CD14-positive monocyte (primary cell): Measurements from ENCODE around the gene CMTM4. TPM values are rescaled to one million over a fixed set of nuclear protein-coding genes. Genes with fewer than 3 reads are reported as not detected.

ENCODE experiments used
- DNase-seq, 3 donors: peaks; one replicate each; pipeline ENCODE4 v3.0.0-alpha.2; 2011 to 2022
- H2AFZ ChIP-seq: 2 replicates; pipeline ENCODE4 v1.6.0; 2012; ENCODE audit warnings: mild to moderate bottlenecking, low read depth, low read length, inconsistent platforms; ENCODE audit not compliant: insufficient read depth, poor library complexity, severe bottlenecking
- H3K27ac ChIP-seq, 2 donors: 1 replicate in 1 of 2; 2 replicates in 1 of 2; pipeline ENCODE4 v1.5.1; 2012 to 2013; ENCODE audit warnings: low read length in 2 of 2, control low read depth in 1 of 2, inconsistent platforms in 1 of 2, low read depth in 1 of 2, mild to moderate bottlenecking in 1 of 2
- H3K27me3 ChIP-seq, 2 donors: one replicate each; pipeline versions ENCODE4 v1.6.0 to v1.6.1; 2011 to 2013; ENCODE audit warnings: low read length in 2 of 2; ENCODE audit not compliant: control insufficient read depth in 2 of 2, insufficient read depth in 2 of 2
- H3K36me3 ChIP-seq, 2 donors: replicated peaks in 1 of 2; 1 replicate in 1 of 2; 2 replicates in 1 of 2; pipeline versions ENCODE4 v1.5.1 to v1.6.1; 2012 to 2013; ENCODE audit warnings: low read length in 2 of 2, control low read depth in 1 of 2, inconsistent platforms in 1 of 2, mild to moderate bottlenecking in 1 of 2; ENCODE audit not compliant: insufficient read depth in 2 of 2, control insufficient read depth in 1 of 2
- H3K4me1 ChIP-seq, 2 donors: 1 replicate in 1 of 2; 2 replicates in 1 of 2; pipeline versions ENCODE4 v1.5.1 to v1.6.1; 2012 to 2013; ENCODE audit warnings: low read length in 2 of 2, control low read depth in 1 of 2, inconsistent platforms in 1 of 2, mild to moderate bottlenecking in 1 of 2, moderate library complexity in 1 of 2; ENCODE audit not compliant: insufficient read depth in 2 of 2, control insufficient read depth in 1 of 2
- H3K4me2 ChIP-seq: replicated peaks from 2 replicates; pipeline ENCODE3; 2012; ENCODE audit warnings: low read length, moderate library complexity, mild to moderate bottlenecking; ENCODE audit not compliant: poor library complexity, severe bottlenecking; ENCODE audit errors: extremely low read depth
- H3K4me3 ChIP-seq, 3 experiments: fragments of 200-600 bp in 1 of 3; sonication (generic) in 1 of 3; replicated peaks in 1 of 3; 1 replicate in 2 of 3; 2 replicates in 1 of 3; pipeline ENCODE4 v1.5.1; 2011 to 2013; ENCODE audit warnings: low read length in 3 of 3, mild to moderate bottlenecking in 3 of 3, control low read depth in 2 of 3, low read depth in 2 of 3, inconsistent platforms in 1 of 3, moderate library complexity in 1 of 3
- H3K79me2 ChIP-seq: 2 replicates; pipeline ENCODE4 v1.6.0; 2012; ENCODE audit warnings: mild to moderate bottlenecking, control low read depth, inconsistent platforms, low read length, moderate library complexity; ENCODE audit not compliant: insufficient read depth
- H3K9ac ChIP-seq: 2 replicates; pipeline ENCODE4 v1.6.0; 2017; ENCODE audit warnings: low read length, mild to moderate bottlenecking; ENCODE audit not compliant: insufficient read depth, poor library complexity, severe bottlenecking
- H3K9me3 ChIP-seq, 2 donors: replicated peaks in 1 of 2; 1 replicate in 1 of 2; 2 replicates in 1 of 2; pipeline versions ENCODE4 v1.5.1 to v1.6.1; 2012 to 2013; ENCODE audit warnings: low read length in 2 of 2, control low read depth in 1 of 2; ENCODE audit not compliant: control insufficient read depth in 1 of 2, insufficient read depth in 1 of 2
- H4K20me1 ChIP-seq: 2 replicates; pipeline ENCODE4 v1.6.0; 2012; ENCODE audit warnings: mild to moderate bottlenecking, low read length, control low read depth, moderate library complexity; ENCODE audit not compliant: insufficient read depth
- H3K27ac Mint-ChIP-seq, 7 donors: one replicate each; pipeline ENCODE4 v1.8.0; 2020; ENCODE audit warnings: mild to moderate bottlenecking in 7 of 7, mixed read lengths in 7 of 7, moderate library complexity in 6 of 7, inconsistent platforms in 2 of 7
- H3K27me3 Mint-ChIP-seq, 3 donors: one replicate each; pipeline ENCODE4 v1.8.0; 2021 to 2022; ENCODE audit warnings: low read depth in 3 of 3, mild to moderate bottlenecking in 3 of 3, mixed read lengths in 3 of 3, moderate library complexity in 3 of 3, inconsistent platforms in 1 of 3
- H3K36me3 Mint-ChIP-seq, 2 donors: one replicate each; pipeline ENCODE4 v1.8.0; 2020; ENCODE audit warnings: mixed read lengths in 2 of 2, inconsistent platforms in 1 of 2, mild to moderate bottlenecking in 1 of 2
- H3K4me1 Mint-ChIP-seq: one replicate; pipeline ENCODE4 v1.8.0; 2020; ENCODE audit warnings: mild to moderate bottlenecking, mixed read lengths
- H3K4me3 Mint-ChIP-seq, 2 donors: one replicate each; pipeline ENCODE4 v1.8.0; 2020; ENCODE audit warnings: mild to moderate bottlenecking in 2 of 2, mixed read lengths in 2 of 2, moderate library complexity in 1 of 2
- H3K9me3 Mint-ChIP-seq, 7 donors: one replicate each; pipeline ENCODE4 v1.8.0; 2020 to 2022; ENCODE audit warnings: mixed read lengths in 7 of 7, mild to moderate bottlenecking in 6 of 7, moderate library complexity in 6 of 7, inconsistent platforms in 2 of 7
- WGBS: methylation state at CpG from one replicate; pipeline ENCODE4 v1.1.5; 2013; ENCODE audit warnings: missing lambda C conversion rate; ENCODE audit not compliant: insufficient coverage; 5-methylcytosine and 5-hydroxymethylcytosine counted together
- intact Hi-C, 2 donors: fragments of 100-400 bp; cut with micrococcal nuclease; formaldehyde crosslinking; loops; one replicate each; pipeline versions ENCODE4 v1.15.0 to v1.15.1; 2023
- polyA plus RNA-seq, 3 donors: library from polyadenylated mRNA; depleted of rRNA in 1 of 3; unstranded in 2 of 3; stranded (reverse) in 1 of 3; fragments of 300-500 nt in 2 of 3; fragments of >200 nt in 1 of 3; fragmentation: Illumina TruSeq in 2 of 3; gene quantifications; 1 replicate in 2 of 3; 2 replicates in 1 of 3; pipeline ENCODE4 v1.2.3, GENCODE V29; 2012 to 2021
- TF ChIP-seq, protein P1 (sequence below): fragments of 200-600 bp; IDR thresholded peaks from one replicate; pipeline ENCODE4 v1.8.0; 2022; ENCODE audit warnings: antibody characterized with exemption, mild to moderate bottlenecking

CMTM4 gene
- polyA plus RNA-seq, 3 donors, result 0.41 to 21.2 (median 0.45) TPM

DNA sequence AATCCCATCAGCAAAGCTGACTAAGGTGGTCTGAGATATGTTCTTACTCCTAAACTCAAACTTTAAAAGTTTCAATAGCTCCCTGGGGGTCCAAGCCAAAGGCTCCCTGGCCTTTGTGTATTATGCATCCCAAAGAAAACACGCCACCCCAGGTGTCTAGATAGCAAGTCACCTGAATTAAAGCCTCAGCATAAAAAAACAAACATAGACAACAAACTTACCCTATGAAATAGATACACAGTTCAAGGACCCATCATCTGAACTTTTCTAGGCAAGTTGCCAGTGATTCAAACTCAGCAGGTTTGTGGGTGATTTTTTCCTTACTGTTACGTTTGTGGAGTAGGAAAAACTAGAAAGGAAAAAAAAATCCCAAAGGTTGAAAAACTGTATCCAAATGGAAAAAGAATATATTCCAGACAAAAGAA, 79.5 kb downstream of the CMTM4 start:
- H3K9ac ChIP-seq, result no peak overlapping the region
- H3K36me3 Mint-ChIP-seq, result peaks cover 58 to 86% of the 10 kb centered on the region in 2 donors
- no peak overlapping the region for H2AFZ ChIP-seq
- H3K4me3 ChIP-seq, result no peak overlapping the region
- WGBS, result 100% methylated on average over 1 of the region's 2 CpGs
- H4K20me1 ChIP-seq, result peaks cover 45% of the 10 kb centered on the region
- H3K4me1 Mint-ChIP-seq, result peaks cover 30% of the 10 kb centered on the region
- H3K9me3 Mint-ChIP-seq, result peaks cover 0 to 2% (median 0%) of the 10 kb centered on the region in 7 donors
- H3K79me2 ChIP-seq, result peaks cover 4% of the 10 kb centered on the region
- TF ChIP-seq, protein P1, sequence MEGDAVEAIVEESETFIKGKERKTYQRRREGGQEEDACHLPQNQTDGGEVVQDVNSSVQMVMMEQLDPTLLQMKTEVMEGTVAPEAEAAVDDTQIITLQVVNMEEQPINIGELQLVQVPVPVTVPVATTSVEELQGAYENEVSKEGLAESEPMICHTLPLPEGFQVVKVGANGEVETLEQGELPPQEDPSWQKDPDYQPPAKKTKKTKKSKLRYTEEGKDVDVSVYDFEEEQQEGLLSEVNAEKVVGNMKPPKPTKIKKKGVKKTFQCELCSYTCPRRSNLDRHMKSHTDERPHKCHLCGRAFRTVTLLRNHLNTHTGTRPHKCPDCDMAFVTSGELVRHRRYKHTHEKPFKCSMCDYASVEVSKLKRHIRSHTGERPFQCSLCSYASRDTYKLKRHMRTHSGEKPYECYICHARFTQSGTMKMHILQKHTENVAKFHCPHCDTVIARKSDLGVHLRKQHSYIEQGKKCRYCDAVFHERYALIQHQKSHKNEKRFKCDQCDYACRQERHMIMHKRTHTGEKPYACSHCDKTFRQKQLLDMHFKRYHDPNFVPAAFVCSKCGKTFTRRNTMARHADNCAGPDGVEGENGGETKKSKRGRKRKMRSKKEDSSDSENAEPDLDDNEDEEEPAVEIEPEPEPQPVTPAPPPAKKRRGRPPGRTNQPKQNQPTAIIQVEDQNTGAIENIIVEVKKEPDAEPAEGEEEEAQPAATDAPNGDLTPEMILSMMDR, result no peak
- H3K27ac Mint-ChIP-seq, result peak overlapping the region in 2 of 7 donors; percentile 23 to 37
- no peak overlapping the region for H3K4me2 ChIP-seq
- H3K4me1 ChIP-seq, result peaks cover 15 to 16% of the 10 kb centered on the region in 2 donors
- no peaks in the 10 kb centered on the region for H3K27me3 ChIP-seq
- intact Hi-C loops, result no loop called here
- peaks cover 0 to 2% (median 0%) of the 10 kb centered on the region in 3 donors for H3K27me3 Mint-ChIP-seq
- H3K27ac ChIP-seq, result peak overlapping the region in 1 of 2 donors; percentile 66
- no peak for DNase-seq
- no peak overlapping the region for H3K4me3 Mint-ChIP-seq
- peaks cover 44 to 86% of the 10 kb centered on the region in 2 donors for H3K36me3 ChIP-seq
- no peaks in the 10 kb centered on the region for H3K9me3 ChIP-seq

DNA sequence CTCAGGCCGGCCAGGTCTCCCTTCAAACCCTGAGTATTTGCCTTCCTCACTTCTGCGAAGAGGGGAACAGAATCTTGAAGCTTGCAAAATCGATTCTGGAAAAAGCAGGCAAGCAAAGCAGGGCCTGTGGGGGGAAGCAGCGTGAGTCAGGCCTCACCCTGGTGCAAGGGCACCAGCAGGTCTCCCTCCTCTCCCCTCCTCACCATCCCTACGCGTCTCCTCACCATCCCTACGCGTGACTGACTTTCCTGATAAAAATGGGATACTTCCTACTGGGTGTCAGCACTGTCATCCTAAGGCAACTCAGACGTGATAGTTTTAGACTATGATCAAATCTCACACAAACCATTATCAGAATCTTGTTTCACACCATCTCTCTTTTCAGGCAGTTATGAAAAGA, 80.0 kb downstream of the CMTM4 start:
- Histone ChIP-seq H3K4me2 (no peak overlapping the region), H3K36me3 (peaks cover 44 to 86% of the 10 kb centered on the region in 2 donors), H2AFZ (no peak overlapping the region), H3K27ac (peak overlapping the region; percentile 41 to 66), H3K4me3 (no peak overlapping the region), H4K20me1 (peaks cover 49% of the 10 kb centered on the region), H3K79me2 (peaks cover 4% of the 10 kb centered on the region), H3K9me3 (no peaks in the 10 kb centered on the region), H3K9ac (no peak overlapping the region), H3K27me3 (no peaks in the 10 kb centered on the region), H3K4me1 (peaks cover 15 to 16% of the 10 kb centered on the region in 2 donors)
- intact Hi-C loops, result no loop called here
- TF ChIP-seq, protein P1, result no peak
- Mint-ChIP-seq H3K36me3 (peaks cover 57 to 86% of the 10 kb centered on the region in 2 donors), H3K27ac (peak overlapping the region in 4 of 7 donors; percentile 23 to 75 (median 42)), H3K4me1 (peaks cover 30% of the 10 kb centered on the region), H3K27me3 (no peaks in the 10 kb centered on the region), H3K4me3 (no peak overlapping the region), H3K9me3 (peaks cover 0 to 2% (median 0%) of the 10 kb centered on the region in 7 donors)
- 81% methylated on average over 3 of the region's 9 CpGs for WGBS
- peak in 1 of 3 donors; percentile 22 for DNase-seq
